Cardiac muscle cell (in vitro differentiated cells and primary cell): Measurements from ENCODE around the gene ACSM4. TPM values are rescaled to one million over a fixed set of nuclear protein-coding genes. Genes with fewer than 3 reads are reported as not detected.

Source experiments
- DNase-seq, 2 donors: peaks; one replicate each; pipeline versions ENCODE4 v3.0.0 to v3.0.0-alpha.2; 2010 to 2017; ENCODE audit warnings: low read depth in 1 of 2, low spot score in 1 of 2
- H3K27ac ChIP-seq: fragments of 200-600 bp; sonication (generic); 2 replicates; pipeline ENCODE4 v1.5.1; 2016
- H3K27me3 ChIP-seq: fragments of 200-600 bp; sonication (generic); 2 replicates; pipeline ENCODE4 v1.6.0; 2016; ENCODE audit warnings: control low read depth
- H3K36me3 ChIP-seq: fragments of 200-600 bp; sonication (generic); 2 replicates; pipeline ENCODE4 v1.5.1; 2016; ENCODE audit warnings: control low read depth
- H3K4me1 ChIP-seq: fragments of 200-600 bp; sonication (generic); 2 replicates; pipeline ENCODE4 v1.8.1; 2017; ENCODE audit warnings: low read depth, mild to moderate bottlenecking, mixed run types
- H3K4me3 ChIP-seq: fragments of 200-600 bp; sonication (generic); 2 replicates; pipeline ENCODE4 v1.5.1; 2016; ENCODE audit warnings: mild to moderate bottlenecking
- H3K9me3 ChIP-seq: fragments of 200-600 bp; sonication (generic); 2 replicates; pipeline ENCODE4 v1.5.1; 2017; ENCODE audit warnings: low read depth, mild to moderate bottlenecking, control low read depth
- polyA plus RNA-seq: library from polyadenylated mRNA; unstranded; fragments of >200 nt; fragmentation: Nextera tagmentation; extraction: Ambion mirVana; gene quantifications from 2 replicates; pipeline ENCODE4 v1.2.1, GENCODE V29; 2016
- total RNA-seq: library from RNA; depleted of rRNA; stranded (reverse); fragments of >200 nt; gene quantifications from 2 replicates; pipeline ENCODE4 v1.2.3, GENCODE V29; 2016
- TF ChIP-seq, protein P1 (sequence below): IDR thresholded peaks from 2 replicates; pipeline ENCODE4 v1.5.1; 2012; ENCODE audit warnings: low read depth, mild to moderate bottlenecking, low read length

Gene ACSM4
- total and polyA plus RNA-seq, 2 experiments from 2014 or later, result not detected

DNA sequence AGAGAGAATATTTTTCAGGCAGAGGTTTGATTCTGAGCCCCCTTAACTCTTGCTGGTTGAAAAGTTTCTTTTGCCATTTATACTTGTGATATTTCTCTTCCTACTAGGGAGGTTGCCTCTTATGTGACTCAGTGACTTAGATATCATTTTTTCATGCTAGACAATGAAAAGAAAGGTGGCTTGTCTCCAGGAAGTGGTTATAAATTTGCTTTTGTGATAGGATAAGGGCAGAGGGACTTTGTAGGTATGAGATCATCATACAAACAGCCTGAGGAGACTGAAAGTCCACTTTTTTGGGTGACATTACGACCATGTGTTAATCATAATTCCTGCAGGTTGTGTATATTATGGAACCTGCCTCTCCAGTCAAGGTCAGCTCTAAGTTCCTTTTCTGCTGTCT, 35.8 kb downstream of the ACSM4 start:
- Histone ChIP-seq H3K9me3 (no peaks in the 10 kb centered on the region), H3K4me3 (no peak overlapping the region), H3K27ac (no peak overlapping the region), H3K36me3 (no peaks in the 10 kb centered on the region), H3K4me1 (no peaks in the 10 kb centered on the region), H3K27me3 (no peaks in the 10 kb centered on the region)
- TF ChIP-seq, protein P1, sequence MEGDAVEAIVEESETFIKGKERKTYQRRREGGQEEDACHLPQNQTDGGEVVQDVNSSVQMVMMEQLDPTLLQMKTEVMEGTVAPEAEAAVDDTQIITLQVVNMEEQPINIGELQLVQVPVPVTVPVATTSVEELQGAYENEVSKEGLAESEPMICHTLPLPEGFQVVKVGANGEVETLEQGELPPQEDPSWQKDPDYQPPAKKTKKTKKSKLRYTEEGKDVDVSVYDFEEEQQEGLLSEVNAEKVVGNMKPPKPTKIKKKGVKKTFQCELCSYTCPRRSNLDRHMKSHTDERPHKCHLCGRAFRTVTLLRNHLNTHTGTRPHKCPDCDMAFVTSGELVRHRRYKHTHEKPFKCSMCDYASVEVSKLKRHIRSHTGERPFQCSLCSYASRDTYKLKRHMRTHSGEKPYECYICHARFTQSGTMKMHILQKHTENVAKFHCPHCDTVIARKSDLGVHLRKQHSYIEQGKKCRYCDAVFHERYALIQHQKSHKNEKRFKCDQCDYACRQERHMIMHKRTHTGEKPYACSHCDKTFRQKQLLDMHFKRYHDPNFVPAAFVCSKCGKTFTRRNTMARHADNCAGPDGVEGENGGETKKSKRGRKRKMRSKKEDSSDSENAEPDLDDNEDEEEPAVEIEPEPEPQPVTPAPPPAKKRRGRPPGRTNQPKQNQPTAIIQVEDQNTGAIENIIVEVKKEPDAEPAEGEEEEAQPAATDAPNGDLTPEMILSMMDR, result no peak
- no peak for DNase-seq

DNA sequence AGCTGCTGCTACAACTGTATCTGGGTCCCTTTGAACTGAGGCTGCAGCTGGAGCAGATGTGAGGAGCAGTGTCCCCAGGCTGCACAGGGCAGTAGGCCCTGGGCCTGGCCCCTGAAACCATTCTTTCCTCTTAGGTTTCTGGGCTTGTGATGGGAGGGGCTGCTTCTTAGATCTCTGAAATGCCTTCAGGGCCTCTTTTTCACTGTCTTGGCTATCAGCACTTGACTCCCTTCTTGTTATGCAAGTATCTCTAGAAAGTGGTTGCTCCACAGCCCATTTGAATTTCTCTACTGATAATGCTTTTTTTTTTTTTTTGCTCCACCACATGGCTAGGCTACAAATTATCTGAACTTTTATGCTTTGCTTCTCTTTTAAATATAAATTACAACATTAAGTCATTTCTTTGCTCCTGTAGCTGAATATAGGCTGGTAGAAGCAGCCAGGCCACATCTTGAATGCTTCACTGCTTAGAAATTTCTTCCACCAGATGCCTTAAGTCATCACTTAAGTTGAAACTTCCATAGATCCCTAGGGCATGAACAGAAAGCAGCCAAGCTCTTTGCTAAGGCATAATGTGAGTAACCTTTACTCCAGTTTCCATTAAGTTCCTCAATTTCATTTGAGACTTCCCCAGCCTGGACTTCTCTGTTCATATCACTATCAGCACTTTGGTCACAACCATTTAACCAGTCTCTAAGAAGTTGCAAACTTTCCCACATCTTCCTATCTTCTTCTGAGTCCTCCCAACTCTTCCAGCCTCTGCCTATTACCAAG, 41.1 kb downstream of the ACSM4 start:
- H3K27me3 ChIP-seq, result no peaks in the 10 kb centered on the region
- H3K27ac ChIP-seq, result no peak overlapping the region
- H3K9me3 ChIP-seq, result no peaks in the 10 kb centered on the region
- no peaks in the 10 kb centered on the region for H3K36me3 ChIP-seq
- H3K4me3 ChIP-seq, result no peak overlapping the region
- TF ChIP-seq, protein P1, result no peak
- H3K4me1 ChIP-seq, result no peaks in the 10 kb centered on the region
- no peak for DNase-seq

DNA sequence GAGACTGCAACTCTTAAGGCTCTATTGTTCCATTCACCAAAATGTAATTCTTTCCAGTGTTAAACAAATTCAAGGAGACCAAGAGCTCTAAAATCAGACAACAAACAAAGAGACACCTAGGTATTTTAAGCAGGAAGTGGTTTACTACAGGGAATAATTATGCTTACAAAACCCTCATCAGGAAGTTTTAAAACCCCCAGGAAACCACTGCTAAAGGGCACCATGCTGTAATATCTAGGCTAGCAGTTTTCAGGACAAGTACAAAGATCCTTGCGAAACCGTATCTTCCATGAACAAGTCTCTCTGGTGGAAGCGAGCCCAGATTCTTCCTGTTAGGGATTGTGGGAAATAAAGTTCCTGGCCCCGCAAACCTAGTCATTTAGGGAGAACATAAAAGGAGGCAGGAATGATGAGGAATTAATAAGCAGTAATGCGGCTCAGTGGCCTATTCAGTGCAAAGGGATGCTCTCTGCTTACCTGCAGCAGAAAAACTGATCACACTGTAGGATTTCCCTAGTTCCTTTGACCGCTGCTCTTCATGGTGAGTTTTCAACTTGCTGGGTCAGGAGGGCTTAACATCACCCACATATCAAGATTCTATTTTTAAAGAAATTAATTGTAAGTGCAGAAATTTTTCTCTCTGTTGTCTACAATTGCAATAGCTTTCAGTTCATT, 42.8 kb downstream of the ACSM4 start:
- TF ChIP-seq, protein P1, result no peak
- no peak overlapping the region for H3K27ac ChIP-seq

DNA sequence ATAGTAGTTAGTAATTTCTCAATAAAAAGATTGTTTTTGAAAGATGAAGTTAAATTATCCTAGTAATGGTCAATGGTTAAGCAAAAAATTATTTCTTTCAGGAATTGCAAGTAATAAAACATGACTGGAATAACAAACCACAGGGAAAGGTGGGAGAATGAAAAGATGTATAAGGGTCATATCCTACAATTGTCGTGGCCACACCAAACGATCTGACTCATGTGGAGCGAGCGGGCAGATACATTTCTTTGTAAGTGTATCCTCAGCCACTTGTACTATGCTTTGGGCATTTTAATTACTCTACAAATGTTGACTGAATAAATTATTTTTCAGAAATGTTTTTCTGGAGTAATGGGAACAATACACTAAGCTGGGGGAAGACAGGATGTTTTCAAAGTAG, 45.5 kb downstream of the ACSM4 start:
- Histone ChIP-seq H3K4me1 (no peaks in the 10 kb centered on the region), H3K4me3 (no peak overlapping the region), H3K9me3 (no peaks in the 10 kb centered on the region), H3K27ac (no peak overlapping the region), H3K27me3 (no peaks in the 10 kb centered on the region), H3K36me3 (no peaks in the 10 kb centered on the region)
- TF ChIP-seq, protein P1, result no peak
- no peak for DNase-seq

More for the DNA sequence above, 42.8 kb downstream of the ACSM4 start:
- Histone ChIP-seq H3K36me3 (no peaks in the 10 kb centered on the region), H3K4me1 (no peaks in the 10 kb centered on the region), H3K9me3 (no peaks in the 10 kb centered on the region), H3K4me3 (no peak overlapping the region), H3K27me3 (no peaks in the 10 kb centered on the region)
- peak in 1 of 2 donors; percentile 2 for DNase-seq

DNA sequence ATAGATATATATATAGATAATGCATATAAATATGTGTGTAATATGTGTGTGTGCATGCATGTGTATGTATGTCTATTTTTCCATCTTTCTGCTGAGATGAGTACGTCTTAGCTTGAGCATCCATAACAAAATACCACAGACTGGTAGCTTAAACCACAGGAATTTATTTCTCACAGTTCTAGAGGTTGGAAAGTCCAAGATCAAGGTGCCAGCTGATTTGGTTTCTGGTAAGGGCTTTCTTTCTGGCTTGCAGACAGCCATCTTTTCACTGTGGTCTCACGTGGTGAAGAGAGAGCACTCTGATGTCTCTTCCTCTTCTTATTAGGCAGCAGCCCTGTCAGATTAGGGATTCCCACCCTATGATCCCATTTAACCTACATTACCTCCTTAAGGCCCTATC, 47.3 kb downstream of the ACSM4 start:
- Histone ChIP-seq H3K27me3 (no peaks in the 10 kb centered on the region), H3K9me3 (no peaks in the 10 kb centered on the region), H3K4me3 (no peak overlapping the region), H3K36me3 (no peaks in the 10 kb centered on the region), H3K27ac (no peak overlapping the region), H3K4me1 (no peaks in the 10 kb centered on the region)
- TF ChIP-seq, protein P1, result no peak
- no peak for DNase-seq
